Measurements from ENCODE around the gene CEP89.
"Not testable (repeated sequence)": the region's sequence is repeated elsewhere in the genome, so short reads cannot be mapped to it uniquely, and the experiment has no call there.

CEP89 gene

DNA sequence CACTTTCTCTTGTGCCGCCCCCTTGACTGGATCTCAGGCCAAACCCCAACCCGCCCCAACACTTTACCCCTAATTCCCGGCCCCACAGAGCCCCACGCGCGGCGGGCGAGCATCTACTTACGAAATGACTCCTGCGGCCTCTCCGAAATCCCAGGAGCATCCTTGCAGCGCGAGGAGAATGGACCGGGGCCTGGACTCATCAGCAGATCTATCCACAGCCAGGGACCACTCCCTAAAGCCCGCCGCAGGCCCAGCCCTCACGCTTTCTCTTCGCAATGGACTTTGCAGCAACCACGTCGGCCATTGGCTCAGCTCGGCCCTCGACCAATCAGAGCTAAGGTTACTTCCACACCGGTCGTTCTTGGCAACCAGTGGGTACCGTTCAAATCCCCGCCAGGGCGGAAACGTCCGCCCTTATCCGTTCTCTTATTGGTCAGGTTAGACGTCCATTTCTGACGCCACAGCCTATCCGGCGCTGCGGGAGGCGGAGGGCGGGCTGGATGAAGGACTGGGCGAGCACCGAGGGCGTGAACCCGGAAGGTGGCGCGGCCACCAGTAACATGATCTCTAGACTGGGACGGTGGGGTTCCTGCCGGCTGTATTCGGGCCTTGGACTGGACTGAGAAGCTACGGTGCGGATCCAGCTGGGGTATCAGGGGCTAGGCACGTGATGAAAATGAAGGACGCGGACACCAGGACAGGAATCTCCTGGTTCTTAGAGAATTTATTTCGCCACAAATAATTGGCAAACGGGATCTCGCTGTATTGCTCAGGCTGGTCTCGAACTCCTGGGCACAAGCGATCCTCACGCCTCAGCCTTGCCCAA, at the start of gene CEP89, which contains the start of gene FAAP24:
CEP89 (minus strand) TSS at position 244 of the 826 bp plus-strand sequence; CDS start at position 160, 84 bp downstream.
FAAP24 (plus strand) TSS at position 528 of the 826 bp plus-strand sequence. CDS start 955 bp downstream, outside the sequence.
- FAIRE-seq, result peak; percentile 99
- peak; percentile 92 for DNase-seq (ENCODE audit: insufficient read length, low spot score)

DNA sequence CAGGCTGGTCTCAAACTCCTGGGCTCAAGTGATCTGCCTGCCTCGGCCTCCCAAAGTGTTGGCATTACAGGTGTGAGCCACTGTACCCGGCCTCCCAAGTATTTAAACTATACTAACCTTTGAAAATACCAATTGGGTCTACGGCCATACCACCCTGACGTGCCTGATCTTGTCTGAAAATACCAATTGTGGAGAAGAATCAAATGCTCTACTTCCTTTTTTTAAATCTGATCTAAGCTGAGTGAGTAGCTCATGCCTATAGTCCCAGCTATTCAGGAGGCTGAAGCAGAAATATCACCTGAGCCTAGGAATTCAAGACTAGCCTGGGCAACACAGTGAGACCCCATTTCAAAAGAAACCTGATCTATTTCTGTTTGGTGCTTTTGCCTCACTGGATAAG, 39.1 kb upstream of the CEP89 start:
- not testable (repeated sequence) for DNase-seq (ENCODE audit: insufficient read length, low spot score); FAIRE-seq

DNA sequence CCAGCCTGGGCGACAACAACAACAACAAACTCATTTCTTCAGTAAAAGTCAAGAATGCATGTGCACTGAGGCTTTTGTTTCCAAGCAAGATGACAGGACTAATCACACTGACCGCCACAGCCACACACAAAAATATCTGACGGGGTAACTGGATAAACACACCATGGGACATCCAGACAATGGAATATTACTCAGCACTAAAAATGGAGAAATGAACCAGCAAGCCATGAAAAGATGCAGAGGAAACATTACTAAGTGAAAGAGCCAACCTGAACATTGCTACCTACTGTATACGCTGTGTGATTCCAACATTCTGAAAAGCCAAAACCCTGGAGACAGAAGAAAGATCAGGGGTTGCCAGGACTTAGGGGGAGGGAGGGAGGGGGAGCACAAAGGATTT, 37.0 kb upstream of the CEP89 start:
- FAIRE-seq (no peak), DNase-seq (ENCODE audit: insufficient read length, low spot score) (no peak)

- FAIRE-seq (no peak), DNase-seq (ENCODE audit: insufficient read length, low spot score) (no peak)
These were observed 33.7 kb upstream of the CEP89 start for GRCh38 chr19:33005440-33005839.

GRCh38 chr19:33003424-33004024, 31.8 kb upstream of the CEP89 start:
- DNase-seq (ENCODE audit: insufficient read length, low spot score); FAIRE-seq: not testable (repeated sequence)

GRCh38 chr19:33002126-33002865, 30.5 kb upstream of the CEP89 start:
- not testable (repeated sequence) for FAIRE-seq; DNase-seq (ENCODE audit: insufficient read length, low spot score)

- no peak for FAIRE-seq
- no peak for DNase-seq (ENCODE audit: insufficient read length, low spot score)
These were observed 29.2 kb upstream of the CEP89 start for GRCh38 chr19:33000910-33001309.

- DNase-seq (ENCODE audit: insufficient read length, low spot score), result no peak
- no peak for FAIRE-seq
These were observed 28.8 kb upstream of the CEP89 start for GRCh38 chr19:33000510-33000909.

- DNase-seq (ENCODE audit: insufficient read length, low spot score) (no peak), FAIRE-seq (no peak)
These were observed 27.0 kb upstream of the CEP89 start for GRCh38 chr19:32998722-32999121.

DNA sequence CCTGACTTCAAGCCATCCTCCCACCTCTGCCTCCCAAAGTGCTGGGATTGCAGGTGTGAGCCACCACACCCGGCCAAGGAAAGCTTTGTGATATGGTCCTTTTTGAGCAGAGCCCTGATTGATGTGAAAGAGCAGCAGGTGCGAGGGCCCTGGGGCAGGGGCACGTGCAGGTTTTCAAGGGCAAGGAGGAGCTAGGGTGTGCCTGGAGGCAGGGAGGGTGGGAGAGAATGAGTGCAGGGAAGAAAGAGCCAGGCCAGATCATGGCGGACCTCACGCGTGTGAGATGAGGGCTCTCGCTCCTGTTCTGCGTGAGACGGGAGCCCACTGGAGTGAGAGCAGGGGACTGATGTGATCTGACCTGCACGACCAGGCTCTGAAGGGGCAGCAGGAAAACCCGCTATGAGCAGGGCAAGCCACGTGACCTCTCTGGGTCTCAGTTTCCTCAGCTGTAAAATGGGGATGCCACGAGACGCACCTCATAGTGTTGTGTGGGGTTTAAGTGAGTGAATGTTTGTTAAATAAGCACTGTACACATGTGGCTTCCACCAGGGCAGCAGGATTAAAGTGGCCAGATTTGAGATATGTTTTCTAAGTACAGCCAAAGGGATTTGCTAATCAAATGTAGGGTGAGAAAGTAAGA, 26.1 kb upstream of the CEP89 start:
- FAIRE-seq (no peak), DNase-seq (ENCODE audit: insufficient read length, low spot score) (no peak)

DNA sequence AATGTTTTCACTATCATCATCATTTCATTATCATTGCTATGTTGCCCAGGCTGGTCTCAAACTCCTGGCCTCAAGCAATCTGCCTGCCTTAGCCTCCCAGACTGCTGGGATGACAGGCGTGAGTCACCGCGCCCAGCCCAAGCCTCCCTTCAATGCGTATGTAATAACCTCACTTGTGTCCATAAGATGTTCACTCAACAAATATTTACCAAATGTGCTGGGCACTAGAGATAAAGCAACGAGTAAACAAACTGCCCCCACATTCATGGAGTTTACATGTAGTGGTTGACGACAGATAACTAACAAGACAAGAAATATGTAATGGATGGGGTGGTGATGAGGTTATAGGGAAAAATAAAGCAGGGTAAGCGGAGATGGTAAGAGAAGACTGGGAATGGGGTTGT, 25.3 kb upstream of the CEP89 start:
- not testable (repeated sequence) for DNase-seq (ENCODE audit: insufficient read length, low spot score); FAIRE-seq

DNA sequence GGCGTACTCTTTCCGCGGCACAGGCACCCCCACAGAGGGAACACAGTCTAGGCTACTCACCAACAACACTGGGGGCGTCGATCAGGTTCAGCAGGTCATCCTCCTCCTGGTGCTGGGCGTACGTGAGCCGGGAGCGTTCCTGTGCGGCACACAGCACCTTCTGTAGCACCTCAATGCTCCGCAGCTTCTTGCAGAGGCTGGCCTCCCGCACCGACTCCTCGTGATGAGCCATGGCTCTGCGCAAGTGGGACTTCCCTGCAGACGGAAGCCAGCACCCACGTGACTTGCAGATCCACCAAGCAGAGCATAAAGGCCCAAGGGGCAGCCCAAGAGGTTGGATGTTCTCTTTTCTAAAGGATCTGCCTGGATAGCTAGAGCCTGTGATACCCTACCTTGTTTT, 24.2 kb upstream of the CEP89 start:
- not testable (repeated sequence) for DNase-seq (ENCODE audit: insufficient read length, low spot score); FAIRE-seq

- FAIRE-seq (no peak), DNase-seq (ENCODE audit: insufficient read length, low spot score) (no peak)
These were observed 17.0 kb upstream of the CEP89 start for GRCh38 chr19:32988724-32989123.

GRCh38 chr19:32988254-32988653, 16.5 kb upstream of the CEP89 start:
- not testable (repeated sequence) for DNase-seq (ENCODE audit: insufficient read length, low spot score); FAIRE-seq

- DNase-seq (ENCODE audit: insufficient read length, low spot score); FAIRE-seq: not testable (repeated sequence)
These were observed 10.7 kb upstream of the CEP89 start for GRCh38 chr19:32982488-32982887.

- not testable (repeated sequence) for DNase-seq (ENCODE audit: insufficient read length, low spot score); FAIRE-seq
These were observed 8.0 kb upstream of the CEP89 start for GRCh38 chr19:32979807-32980206.

DNA sequence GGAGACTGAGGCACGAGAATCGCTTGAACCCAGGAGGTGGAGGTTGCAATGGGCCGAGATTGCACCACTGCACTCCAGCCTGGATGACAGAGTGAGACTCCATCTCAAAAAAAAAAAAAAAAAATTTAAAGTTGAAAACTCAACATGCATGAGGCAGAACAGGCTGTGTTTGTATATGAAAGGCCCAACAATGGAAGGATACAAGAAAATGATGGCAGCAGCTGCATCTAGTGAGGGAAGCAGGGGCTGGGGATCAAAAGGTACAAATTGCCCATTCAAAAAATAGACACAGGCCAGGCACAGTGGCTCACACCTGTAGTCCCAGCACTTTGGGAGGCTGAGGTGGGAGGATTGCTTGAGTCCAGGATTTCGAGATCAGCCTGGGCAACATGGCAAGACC, 6.1 kb upstream of the CEP89 start:
- not testable (repeated sequence) for FAIRE-seq

GRCh38 chr19:32977280-32977679, 5.5 kb upstream of the CEP89 start:
- FAIRE-seq (no peak), DNase-seq (ENCODE audit: insufficient read length, low spot score) (no peak)

More for the DNA sequence above, 6.1 kb upstream of the CEP89 start:
- not testable (repeated sequence) for DNase-seq (ENCODE audit: insufficient read length, low spot score)

- FAIRE-seq, result no peak
- peak; percentile 33 for DNase-seq (ENCODE audit: insufficient read length, low spot score)
These were observed 4.6 kb upstream of the CEP89 start for GRCh38 chr19:32976223-32976805.

GRCh38 chr19:32971012-32971595, 654 bp downstream of the CEP89 start:
- DNase-seq (ENCODE audit: insufficient read length, low spot score) (no peak), FAIRE-seq (no peak)
